Vagina (tissue), 2 donors: ENCODE results near the gene ASB10. TPM values are rescaled to one million over a fixed set of nuclear protein-coding genes. Genes with fewer than 3 reads are reported as not detected.

Experiments
- DNase-seq, 2 donors: peaks; one replicate each; pipeline ENCODE4 v3.0.0-alpha.2; 2017; ENCODE audit errors: extremely low spot score in 2 of 2
- H3K27ac ChIP-seq: fragments of 200-600 bp; sonication (generic); one replicate; pipeline ENCODE4 v1.5.1; 2019
- H3K27me3 ChIP-seq: fragments of 200-600 bp; sonication (generic); one replicate; pipeline ENCODE4 v1.5.1; 2019
- H3K36me3 ChIP-seq, 2 donors: fragments of 200-600 bp; sonication (generic); one replicate each; pipeline ENCODE4 v1.5.1; 2017 to 2019
- H3K4me1 ChIP-seq: fragments of 200-600 bp; sonication (generic); one replicate; pipeline ENCODE4 v1.5.1; 2019
- H3K4me3 ChIP-seq, 2 donors: fragments of 200-600 bp; sonication (generic); 1 replicate in 1 of 2; 2 replicates in 1 of 2; pipeline ENCODE4 v1.5.1; 2016 to 2019
- H3K9me3 ChIP-seq: fragments of 200-600 bp; sonication (generic); one replicate; pipeline ENCODE4 v1.5.1; 2019
- CTCF ChIP-seq, 3 experiments: fragments of 450-650 bp in 2 of 3; fragments of 200-600 bp in 1 of 3; sonication (generic) in 1 of 3; IDR thresholded peaks; one replicate each; pipeline ENCODE4 v1.5.1; 2017 to 2019; ENCODE audit warnings: antibody characterized with exemption in 3 of 3, mild to moderate bottlenecking in 2 of 3, moderate library complexity in 2 of 3
- POLR2A ChIP-seq, 2 donors: fragments of 450-650 bp; IDR thresholded peaks; one replicate each; pipeline ENCODE4 v1.6.1; 2017; ENCODE audit warnings: antibody characterized with exemption in 2 of 2, mild to moderate bottlenecking in 2 of 2, moderate library complexity in 2 of 2
- POLR2AphosphoS5 ChIP-seq, 2 donors: sonication (generic); formaldehyde crosslinking; IDR thresholded peaks; one replicate each; pipeline ENCODE4 v1.9.0; 2017; ENCODE audit warnings: antibody characterized with exemption in 2 of 2, mild to moderate bottlenecking in 2 of 2, low read depth in 1 of 2; ENCODE audit not compliant: insufficient read depth in 1 of 2
- intact Hi-C: fragments of 100-400 bp; cut with DNase I; formaldehyde crosslinking; loops from one replicate; pipeline ENCODE4 v1.15.1; 2023
- total RNA-seq: library from RNA; depleted of rRNA; stranded (reverse); fragments of >200 nt; gene quantifications from one replicate; pipeline ENCODE4 v1.2.3, GENCODE V29; 2016

The ASB10 gene
- total RNA-seq, 1 donor from 2014 or later, result not detected

GRCh38 chr7:151146761-151147160 is 40.3 kb downstream of the ASB10 start:
- Histone ChIP-seq H3K9me3 (no peaks in the 10 kb centered on the region), H3K27ac (no peak overlapping the region), H3K36me3 (peaks cover 0 to 20% of the 10 kb centered on the region in 2 donors), H3K4me1 (no peaks in the 10 kb centered on the region), H3K27me3 (no peaks in the 10 kb centered on the region), H3K4me3 (no peak overlapping the region)
- DNase-seq, result no peak
- intact Hi-C loops, result no loop called here
- TF ChIP-seq POLR2A (IDR thresholded peaks at IDR 0.05) (no peak), POLR2AphosphoS5 (IDR thresholded peaks at IDR 0.05; ENCODE audit: insufficient read depth in 1 of 2, low read depth in 1 of 2) (no peak), CTCF (IDR thresholded peaks at IDR 0.05) (no peak)

- TF ChIP-seq POLR2AphosphoS5 (IDR thresholded peaks at IDR 0.05; ENCODE audit: insufficient read depth in 1 of 2, low read depth in 1 of 2) (no peak), CTCF (IDR thresholded peaks at IDR 0.05) (no peak), POLR2A (IDR thresholded peaks at IDR 0.05) (no peak)
- H3K9me3 ChIP-seq, result no peaks in the 10 kb centered on the region
- no peak overlapping the region for H3K4me3 ChIP-seq
- no peaks in the 10 kb centered on the region for H3K4me1 ChIP-seq
- no peak for DNase-seq
- no peak overlapping the region for H3K27ac ChIP-seq
- H3K36me3 ChIP-seq, result peaks cover 0 to 29% of the 10 kb centered on the region in 2 donors
- H3K27me3 ChIP-seq, result no peaks in the 10 kb centered on the region
- intact Hi-C loops, result no loop called here
Measured at GRCh38 chr7:151144387-151144786, 42.7 kb downstream of the ASB10 start.

- H3K36me3 ChIP-seq, result peaks cover 0 to 29% of the 10 kb centered on the region in 2 donors
- no peak overlapping the region for H3K27ac ChIP-seq
- H3K4me1 ChIP-seq, result no peaks in the 10 kb centered on the region
- no peaks in the 10 kb centered on the region for H3K27me3 ChIP-seq
- DNase-seq, result no peak
- H3K4me3 ChIP-seq, result no peak overlapping the region
- no peaks in the 10 kb centered on the region for H3K9me3 ChIP-seq
- intact Hi-C loops, result no loop called here
- TF ChIP-seq CTCF (IDR thresholded peaks at IDR 0.05), result no peak
- TF ChIP-seq POLR2A (IDR thresholded peaks at IDR 0.05), result no peak
- TF ChIP-seq POLR2AphosphoS5 (IDR thresholded peaks at IDR 0.05; ENCODE audit: insufficient read depth in 1 of 2, low read depth in 1 of 2), result no peak
Measured at GRCh38 chr7:151143261-151144015, 43.6 kb downstream of the ASB10 start.

- DNase-seq, result no peak
- peaks cover 0 to 36% of the 10 kb centered on the region in 2 donors for H3K36me3 ChIP-seq
- H3K9me3 ChIP-seq, result no peaks in the 10 kb centered on the region
- no peak for TF ChIP-seq POLR2AphosphoS5 (IDR thresholded peaks at IDR 0.05; ENCODE audit: insufficient read depth in 1 of 2, low read depth in 1 of 2)
- no peak for TF ChIP-seq POLR2A (IDR thresholded peaks at IDR 0.05)
- TF ChIP-seq CTCF (IDR thresholded peaks at IDR 0.05), result no peak
- H3K4me3 ChIP-seq, result no peak overlapping the region
- intact Hi-C loops, result no loop called here
- no peaks in the 10 kb centered on the region for H3K4me1 ChIP-seq
- no peaks in the 10 kb centered on the region for H3K27me3 ChIP-seq
- H3K27ac ChIP-seq, result no peak overlapping the region
Measured at GRCh38 chr7:151142686-151143040, 44.4 kb downstream of the ASB10 start.
